Astrocyte of the cerebellum (primary cell): ENCODE data around the gene DCX.

Source experiments
- DNase-seq: peaks from one replicate; pipeline ENCODE4 v3.0.0-alpha.2; 2011; ENCODE audit warnings: low read depth
- H3K4me3 ChIP-seq: 2 replicates; pipeline ENCODE4 v1.5.1; 2011; ENCODE audit warnings: mild to moderate bottlenecking, low read depth, low read length, moderate library complexity
- CTCF ChIP-seq: IDR thresholded peaks from 2 replicates; pipeline ENCODE4 v1.5.1; 2012; ENCODE audit warnings: low read length, low read depth, moderate library complexity, mild to moderate bottlenecking; ENCODE audit errors: missing control alignments
- in situ Hi-C: cut with HindIII; loops from 2 replicates; pipeline ENCODE4 v1.10.0; 2017; ENCODE audit warnings: low sequenced_read_pairs

DCX gene

GRCh38 chrX:111270339-111270738 lies 141.7 kb downstream of the DCX start, which contains the start of gene CAPN6:
TSS of gene CAPN6 (minus strand) at chrX:111270483. CDS start at chrX:111263936, 6,547 bp downstream.
- no peak for DNase-seq
- in situ Hi-C loops, result no loop called here
- H3K4me3 ChIP-seq, result no peak within 1 kb of the TSS
- no peak for TF ChIP-seq CTCF

GRCh38 chrX:111268506-111268905 lies 143.5 kb downstream of the DCX start:
- no peak overlapping the region for H3K4me3 ChIP-seq
- no peak for TF ChIP-seq CTCF
- in situ Hi-C loops, result no loop called here

GRCh38 chrX:111265486-111265885 lies 146.5 kb downstream of the DCX start:
- TF ChIP-seq CTCF, result no peak
- in situ Hi-C loops, result no loop called here
- no peak overlapping the region for H3K4me3 ChIP-seq
- DNase-seq, result no peak

More at GRCh38 chrX:111268506-111268905, 143.5 kb downstream of the DCX start:
- no peak for DNase-seq

GRCh38 chrX:111264385-111264784 lies 147.6 kb downstream of the DCX start:
- in situ Hi-C loops, result no loop called here
- no peak for TF ChIP-seq CTCF
- no peak for DNase-seq
- H3K4me3 ChIP-seq, result no peak overlapping the region

- no peak overlapping the region for H3K4me3 ChIP-seq
- DNase-seq, result no peak
- in situ Hi-C loops, result no loop called here
- TF ChIP-seq CTCF, result no peak
Observed at GRCh38 chrX:111262086-111262485, 149.9 kb downstream of the DCX start.

GRCh38 chrX:111260451-111260850 lies 151.5 kb downstream of the DCX start:
- TF ChIP-seq CTCF, result no peak
- in situ Hi-C loops, result no loop called here
- H3K4me3 ChIP-seq, result no peak overlapping the region
- no peak for DNase-seq

GRCh38 chrX:111259559-111259958 lies 152.4 kb downstream of the DCX start:
- no peak for DNase-seq
- H3K4me3 ChIP-seq, result no peak overlapping the region
- TF ChIP-seq CTCF, result no peak
- in situ Hi-C loops, result no loop called here
